Activated CD4-positive, alpha-beta memory T cell treated with anti-CD3 and anti-CD28 coated beads, Interleukin-2, amount 10 ng/mL, durations not matched to agents 7 days and 5 days (primary cell): ENCODE data around the gene F7. TPM values are rescaled to one million over a fixed set of nuclear protein-coding genes. Genes with fewer than 3 reads are reported as not detected.
"Not testable (repeated sequence)": the region's sequence is repeated elsewhere in the genome, so short reads cannot be mapped to it uniquely, and the experiment has no call there.

Experiments
- CTCF ChIA-PET: fragments of 350-600 bp; sonication (Branson Sonifier 250); formaldehyde crosslinking; loops from one replicate; lab custom pipeline; 2021; ENCODE audit warnings: antibody characterized with exemption, inconsistent platforms; lab: Charles Lee
- POLR2A ChIA-PET: fragments of 350-600 bp; sonication (Branson Sonifier 250); formaldehyde crosslinking; loops from one replicate; lab custom pipeline; 2021; ENCODE audit warnings: antibody characterized with exemption; lab: Charles Lee
- DNase-seq: peaks from one replicate; pipeline ENCODE4 v3.0.0-alpha.2; 2020
- H3K27ac Mint-ChIP-seq: one replicate; pipeline ENCODE4 v1.8.0; 2021; ENCODE audit warnings: mild to moderate bottlenecking, mixed read lengths
- H3K27me3 Mint-ChIP-seq: one replicate; pipeline ENCODE4 v1.8.0; 2021; ENCODE audit warnings: mixed read lengths
- H3K36me3 Mint-ChIP-seq: one replicate; pipeline ENCODE4 v1.8.0; 2021; ENCODE audit warnings: low read depth, mixed read lengths
- H3K4me1 Mint-ChIP-seq: one replicate; pipeline ENCODE4 v1.8.0; 2021; ENCODE audit warnings: mixed read lengths
- H3K4me3 Mint-ChIP-seq: one replicate; pipeline ENCODE4 v1.8.0; 2021; ENCODE audit warnings: mild to moderate bottlenecking, mixed read lengths
- H3K9me3 Mint-ChIP-seq: one replicate; pipeline ENCODE4 v1.8.0; 2021; ENCODE audit warnings: mixed read lengths
- total RNA-seq, 2 experiments: library from RNA; stranded (reverse); gene quantifications; one replicate each; pipeline ENCODE4 v1.2.3, GENCODE V29; 2021

F7 gene
- total RNA-seq, result not detected

GRCh38 chr13:113105032-113105920, at the start of gene F7:
Gene F7, plus strand, starts transcription at chr13:113105791. Its CDS starts 51 bp downstream, at chr13:113105842.
- no peak within 1 kb of the TSS for H3K4me3 Mint-ChIP-seq
- H3K36me3 Mint-ChIP-seq, result no peaks in the 10 kb centered on the region
- CTCF ChIA-PET, result no interaction called here
- no peaks in the 10 kb centered on the region for H3K9me3 Mint-ChIP-seq
- DNase-seq, result no peak
- H3K27me3 Mint-ChIP-seq, result peaks cover 3% of the 10 kb centered on the region
- POLR2A ChIA-PET, result no interaction called here
- no peaks in the 10 kb centered on the region for H3K4me1 Mint-ChIP-seq
- no peak within 1 kb of the TSS for H3K27ac Mint-ChIP-seq

- H3K27ac Mint-ChIP-seq, result no peak overlapping the region
- CTCF ChIA-PET, result no interaction called here
- POLR2A ChIA-PET, result no interaction called here
Measured at GRCh38 chr13:113057084-113057483, 48.5 kb upstream of the F7 start.

DNA sequence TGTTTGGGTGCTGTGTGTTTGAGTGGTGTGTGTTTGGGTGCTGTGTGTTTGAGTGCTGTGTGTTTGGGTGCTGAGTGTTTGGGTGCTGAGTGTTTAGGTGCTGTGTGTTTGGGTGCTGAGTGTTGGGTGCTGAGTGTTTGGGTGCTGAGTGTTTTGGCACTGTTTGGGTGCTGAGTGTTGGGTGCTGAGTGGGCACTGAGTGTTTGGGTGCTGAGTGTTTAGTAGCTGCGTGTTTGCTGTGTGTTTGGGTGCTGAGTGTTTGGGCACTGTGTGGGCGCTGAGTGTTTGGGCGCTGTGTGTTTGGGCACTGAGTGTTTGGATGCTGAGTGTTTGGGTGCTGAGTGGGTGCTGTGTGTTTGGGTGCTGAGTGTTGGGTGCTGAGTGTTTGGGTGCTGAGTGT, 48.0 kb upstream of the F7 start:
- H3K4me3 Mint-ChIP-seq, POLR2A ChIA-PET, H3K27ac Mint-ChIP-seq, H3K36me3 Mint-ChIP-seq, H3K27me3 Mint-ChIP-seq, H3K4me1 Mint-ChIP-seq, H3K9me3 Mint-ChIP-seq, DNase-seq, CTCF ChIA-PET: not testable (repeated sequence)

More at GRCh38 chr13:113057084-113057483, 48.5 kb upstream of the F7 start:
- H3K4me1 Mint-ChIP-seq, result no peaks in the 10 kb centered on the region
- H3K9me3 Mint-ChIP-seq, result no peaks in the 10 kb centered on the region
- no peak for DNase-seq
- no peak overlapping the region for H3K4me3 Mint-ChIP-seq
- no peaks in the 10 kb centered on the region for H3K36me3 Mint-ChIP-seq
- no peaks in the 10 kb centered on the region for H3K27me3 Mint-ChIP-seq

GRCh38 chr13:113058129-113058987, 47.2 kb upstream of the F7 start:
- ChIA-PET POLR2A (no interaction called here), CTCF (no interaction called here)
- Mint-ChIP-seq H3K4me1 (no peaks in the 10 kb centered on the region), H3K27ac (no peak overlapping the region), H3K27me3 (no peaks in the 10 kb centered on the region), H3K36me3 (no peaks in the 10 kb centered on the region), H3K4me3 (no peak overlapping the region), H3K9me3 (no peaks in the 10 kb centered on the region)
- DNase-seq, result no peak

- Mint-ChIP-seq H3K4me3 (no peak overlapping the region), H3K4me1 (no peaks in the 10 kb centered on the region), H3K27ac (no peak overlapping the region), H3K9me3 (no peaks in the 10 kb centered on the region), H3K27me3 (no peaks in the 10 kb centered on the region), H3K36me3 (no peaks in the 10 kb centered on the region)
- ChIA-PET POLR2A (no interaction called here), CTCF (no interaction called here)
- no peak for DNase-seq
Measured at GRCh38 chr13:113058988-113059850, 46.4 kb upstream of the F7 start.

DNA sequence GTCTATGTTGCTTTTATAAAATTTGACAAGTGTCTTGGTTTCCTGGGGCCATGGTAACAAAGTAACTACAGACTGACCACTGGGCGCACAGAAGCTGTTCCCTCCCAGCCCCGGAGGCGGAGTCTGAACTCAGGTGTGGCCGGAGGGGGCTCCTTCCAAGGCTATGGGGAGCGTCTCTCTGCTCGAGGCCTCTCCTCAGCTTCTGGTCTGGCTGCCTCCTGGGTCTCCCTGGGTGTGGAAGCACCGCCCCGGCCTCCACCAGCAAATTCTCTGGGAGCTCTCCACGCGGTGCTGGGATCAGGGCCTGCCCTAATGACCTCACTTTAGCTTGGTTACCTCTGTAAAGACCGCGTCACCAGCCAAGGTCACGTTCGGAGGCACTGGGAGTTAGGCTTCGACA, 45.7 kb upstream of the F7 start:
- DNase-seq, result no peak
- CTCF ChIA-PET, result no interaction called here
- Mint-ChIP-seq H3K27me3 (no peaks in the 10 kb centered on the region), H3K36me3 (no peaks in the 10 kb centered on the region), H3K9me3 (no peaks in the 10 kb centered on the region), H3K4me3 (no peak overlapping the region), H3K4me1 (no peaks in the 10 kb centered on the region), H3K27ac (no peak overlapping the region)
- POLR2A ChIA-PET, result no interaction called here

- Mint-ChIP-seq H3K9me3 (no peaks in the 10 kb centered on the region), H3K4me3 (no peak overlapping the region), H3K27me3 (no peaks in the 10 kb centered on the region), H3K36me3 (no peaks in the 10 kb centered on the region), H3K4me1 (no peaks in the 10 kb centered on the region), H3K27ac (no peak overlapping the region)
- ChIA-PET POLR2A (no interaction called here), CTCF (no interaction called here)
- DNase-seq, result no peak
Measured at GRCh38 chr13:113060557-113061270, 44.9 kb upstream of the F7 start.

GRCh38 chr13:113061271-113061625, 44.3 kb upstream of the F7 start:
- Mint-ChIP-seq H3K27ac (no peak overlapping the region), H3K27me3 (no peaks in the 10 kb centered on the region), H3K36me3 (no peaks in the 10 kb centered on the region), H3K4me3 (no peak overlapping the region), H3K4me1 (no peaks in the 10 kb centered on the region), H3K9me3 (no peaks in the 10 kb centered on the region)
- POLR2A ChIA-PET, result no interaction called here
- no peak for DNase-seq
- CTCF ChIA-PET, result no interaction called here

GRCh38 chr13:113061796-113062425, 43.7 kb upstream of the F7 start:
- ChIA-PET POLR2A (no interaction called here), CTCF (no interaction called here)
- Mint-ChIP-seq H3K9me3 (no peaks in the 10 kb centered on the region), H3K4me3 (no peak overlapping the region), H3K27me3 (no peaks in the 10 kb centered on the region), H3K4me1 (no peaks in the 10 kb centered on the region), H3K36me3 (no peaks in the 10 kb centered on the region), H3K27ac (no peak overlapping the region)
- no peak for DNase-seq

GRCh38 chr13:113062691-113063090, 42.9 kb upstream of the F7 start:
- CTCF ChIA-PET, result no interaction called here
- no peak for DNase-seq
- no peaks in the 10 kb centered on the region for H3K27me3 Mint-ChIP-seq
- no peaks in the 10 kb centered on the region for H3K9me3 Mint-ChIP-seq
- no peaks in the 10 kb centered on the region for H3K4me1 Mint-ChIP-seq
- H3K4me3 Mint-ChIP-seq, result no peak overlapping the region
- no peaks in the 10 kb centered on the region for H3K36me3 Mint-ChIP-seq
- POLR2A ChIA-PET, result no interaction called here
- no peak overlapping the region for H3K27ac Mint-ChIP-seq

DNA sequence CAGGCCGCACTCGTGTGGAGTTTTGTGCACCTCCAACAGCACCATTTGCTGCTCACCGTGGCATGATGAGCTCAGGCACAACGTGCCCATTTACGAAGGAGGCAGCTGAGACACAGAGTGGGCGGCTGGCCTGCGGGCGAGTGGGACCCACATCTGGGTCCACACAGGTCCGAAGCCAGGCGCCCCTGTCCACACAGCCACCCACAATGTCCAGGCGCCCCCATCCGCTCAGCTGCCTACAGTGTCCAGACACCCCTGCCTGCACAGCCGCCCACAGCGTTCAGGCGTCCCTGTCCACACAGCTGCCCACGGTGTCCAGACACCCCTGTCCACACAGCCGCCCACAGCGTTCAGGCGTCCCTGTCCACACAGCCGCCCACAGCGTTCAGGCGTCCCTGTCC, 42.5 kb upstream of the F7 start:
- Mint-ChIP-seq H3K9me3 (no peaks in the 10 kb centered on the region), H3K4me3 (no peak overlapping the region), H3K36me3 (no peaks in the 10 kb centered on the region), H3K27ac (no peak overlapping the region), H3K27me3 (no peaks in the 10 kb centered on the region), H3K4me1 (no peaks in the 10 kb centered on the region)
- DNase-seq, result no peak
- ChIA-PET POLR2A (no interaction called here), CTCF (no interaction called here)

DNA sequence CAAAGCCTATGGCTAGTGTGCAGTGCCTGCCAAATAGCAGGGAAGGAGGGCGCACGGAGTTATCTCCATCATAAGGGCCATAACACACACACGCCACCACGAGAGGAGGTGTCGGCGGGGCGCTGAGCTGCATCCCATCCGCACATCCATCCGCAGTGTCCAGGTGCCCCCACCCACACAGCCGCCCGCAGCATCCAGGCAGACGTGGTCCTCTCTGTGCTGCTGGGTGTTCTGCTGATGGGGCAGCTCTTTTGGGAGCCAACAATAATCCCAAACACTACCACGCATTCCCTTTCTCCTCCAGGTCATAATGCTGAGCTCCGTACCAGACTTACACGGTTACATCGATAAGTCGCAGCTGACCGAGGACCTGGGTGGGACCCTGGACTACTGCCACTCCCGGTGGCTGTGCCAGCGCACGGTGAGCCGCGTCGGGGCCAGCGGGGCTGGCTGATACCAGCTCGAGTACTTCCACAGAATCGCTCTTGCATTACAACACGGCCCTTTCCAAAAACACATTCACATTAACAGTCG, 41.5 kb upstream of the F7 start:
- ChIA-PET CTCF (no interaction called here), POLR2A (no interaction called here)
- H3K27me3 Mint-ChIP-seq, result no peaks in the 10 kb centered on the region
- no peaks in the 10 kb centered on the region for H3K4me1 Mint-ChIP-seq
- H3K36me3 Mint-ChIP-seq, result no peaks in the 10 kb centered on the region
- H3K27ac Mint-ChIP-seq, result no peak overlapping the region
- no peak for DNase-seq
- H3K4me3 Mint-ChIP-seq, result no peak overlapping the region
- no peaks in the 10 kb centered on the region for H3K9me3 Mint-ChIP-seq
